ENCODE results near the gene SCFD1.

The SCFD1 gene

GRCh38 chr14:30725763-30726162 is 103.6 kb downstream of the SCFD1 start:
- no peaks in the 10 kb centered on the region for H3K27me3 ChIP-seq
- H3K36me3 ChIP-seq, result peaks cover 48% of the 10 kb centered on the region
- no peaks in the 10 kb centered on the region for H3K4me1 ChIP-seq (ENCODE audit: control insufficient read depth in 1 of 2, insufficient read depth in 1 of 2, low read depth in 1 of 2, low read length in 1 of 2)
- TF ChIP-seq, protein P1, sequence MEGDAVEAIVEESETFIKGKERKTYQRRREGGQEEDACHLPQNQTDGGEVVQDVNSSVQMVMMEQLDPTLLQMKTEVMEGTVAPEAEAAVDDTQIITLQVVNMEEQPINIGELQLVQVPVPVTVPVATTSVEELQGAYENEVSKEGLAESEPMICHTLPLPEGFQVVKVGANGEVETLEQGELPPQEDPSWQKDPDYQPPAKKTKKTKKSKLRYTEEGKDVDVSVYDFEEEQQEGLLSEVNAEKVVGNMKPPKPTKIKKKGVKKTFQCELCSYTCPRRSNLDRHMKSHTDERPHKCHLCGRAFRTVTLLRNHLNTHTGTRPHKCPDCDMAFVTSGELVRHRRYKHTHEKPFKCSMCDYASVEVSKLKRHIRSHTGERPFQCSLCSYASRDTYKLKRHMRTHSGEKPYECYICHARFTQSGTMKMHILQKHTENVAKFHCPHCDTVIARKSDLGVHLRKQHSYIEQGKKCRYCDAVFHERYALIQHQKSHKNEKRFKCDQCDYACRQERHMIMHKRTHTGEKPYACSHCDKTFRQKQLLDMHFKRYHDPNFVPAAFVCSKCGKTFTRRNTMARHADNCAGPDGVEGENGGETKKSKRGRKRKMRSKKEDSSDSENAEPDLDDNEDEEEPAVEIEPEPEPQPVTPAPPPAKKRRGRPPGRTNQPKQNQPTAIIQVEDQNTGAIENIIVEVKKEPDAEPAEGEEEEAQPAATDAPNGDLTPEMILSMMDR (IDR thresholded peaks at IDR 0.05), result no peak
- H3K27ac ChIP-seq, result no peak overlapping the region
- no peak overlapping the region for H3K4me3 ChIP-seq (ENCODE audit: low read depth in 1 of 2, low read length in 1 of 2)
- no peaks in the 10 kb centered on the region for H3K9me3 ChIP-seq

- Histone ChIP-seq H3K4me3 (ENCODE audit: low read depth in 1 of 2, low read length in 1 of 2) (no peak overlapping the region), H3K36me3 (peaks cover 43% of the 10 kb centered on the region), H3K4me1 (ENCODE audit: control insufficient read depth in 1 of 2, insufficient read depth in 1 of 2, low read depth in 1 of 2, low read length in 1 of 2) (no peaks in the 10 kb centered on the region), H3K27ac (no peak overlapping the region), H3K9me3 (no peaks in the 10 kb centered on the region), H3K27me3 (no peaks in the 10 kb centered on the region)
- TF ChIP-seq, protein P1 (IDR thresholded peaks at IDR 0.05), result no peak
Measured at GRCh38 chr14:30728471-30728870, 106.4 kb downstream of the SCFD1 start.

DNA sequence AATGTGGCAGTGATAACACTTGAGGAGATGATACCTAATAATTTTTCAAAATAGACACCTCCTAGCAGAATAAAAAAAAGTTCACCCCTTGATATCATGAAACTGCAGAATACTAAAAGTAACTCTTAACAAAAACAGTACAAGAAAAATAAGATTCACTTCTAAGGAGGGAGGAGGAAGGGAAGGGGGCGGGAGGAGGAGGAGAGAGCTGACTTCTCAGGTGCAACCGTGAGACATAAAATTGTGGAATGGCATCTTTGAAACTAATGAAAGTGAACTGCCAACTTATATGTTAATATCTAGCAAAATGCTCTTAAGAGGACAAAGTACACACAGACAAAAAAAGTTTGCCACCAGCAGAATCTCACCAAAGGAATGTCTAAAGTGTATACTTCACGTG is 115.8 kb downstream of the SCFD1 start:
- H3K9me3 ChIP-seq, result no peaks in the 10 kb centered on the region
- H3K27me3 ChIP-seq, result no peaks in the 10 kb centered on the region
- H3K4me3 ChIP-seq (ENCODE audit: low read depth in 1 of 2, low read length in 1 of 2), result no peak overlapping the region
- H3K27ac ChIP-seq, result no peak overlapping the region
- no peaks in the 10 kb centered on the region for H3K4me1 ChIP-seq (ENCODE audit: control insufficient read depth in 1 of 2, insufficient read depth in 1 of 2, low read depth in 1 of 2, low read length in 1 of 2)
- TF ChIP-seq, protein P1 (IDR thresholded peaks at IDR 0.05), result no peak
- H3K36me3 ChIP-seq, result peaks cover 42% of the 10 kb centered on the region

DNA sequence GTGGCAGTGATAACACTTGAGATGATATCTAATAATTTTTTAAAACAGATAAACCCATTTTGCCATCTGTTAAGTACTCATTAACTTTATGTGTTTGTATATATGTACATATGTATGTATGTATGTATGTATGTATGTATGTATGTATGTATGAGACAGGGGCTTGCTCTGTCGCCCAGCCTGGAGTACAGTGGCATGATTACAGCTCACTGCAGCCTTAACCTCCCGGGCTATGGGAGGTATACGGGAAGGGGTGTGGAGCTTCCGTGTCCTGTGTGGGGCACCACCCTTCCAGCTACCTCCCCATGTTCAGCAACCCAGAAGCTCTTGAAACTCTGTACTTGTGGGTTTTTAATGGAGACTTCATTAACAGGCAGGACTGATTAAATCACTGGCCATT is 116.9 kb downstream of the SCFD1 start:
- H3K27me3 ChIP-seq, result no peaks in the 10 kb centered on the region
- TF ChIP-seq, protein P1 (IDR thresholded peaks at IDR 0.05), result no peak
- H3K4me3 ChIP-seq (ENCODE audit: low read depth in 1 of 2, low read length in 1 of 2), result no peak overlapping the region
- H3K27ac ChIP-seq, result no peak overlapping the region
- H3K36me3 ChIP-seq, result peaks cover 32% of the 10 kb centered on the region
- no peaks in the 10 kb centered on the region for H3K4me1 ChIP-seq (ENCODE audit: control insufficient read depth in 1 of 2, insufficient read depth in 1 of 2, low read depth in 1 of 2, low read length in 1 of 2)
- H3K9me3 ChIP-seq, result no peaks in the 10 kb centered on the region

GRCh38 chr14:30748343-30748742 is 126.2 kb downstream of the SCFD1 start:
- TF ChIP-seq, protein P1 (IDR thresholded peaks at IDR 0.05), result no peak
- H3K9me3 ChIP-seq, result no peaks in the 10 kb centered on the region
- H3K27ac ChIP-seq, result no peak overlapping the region
- no peaks in the 10 kb centered on the region for H3K36me3 ChIP-seq
- H3K27me3 ChIP-seq, result no peaks in the 10 kb centered on the region
- H3K4me1 ChIP-seq (ENCODE audit: control insufficient read depth in 1 of 2, insufficient read depth in 1 of 2, low read depth in 1 of 2, low read length in 1 of 2), result no peaks in the 10 kb centered on the region
- no peak overlapping the region for H3K4me3 ChIP-seq (ENCODE audit: low read depth in 1 of 2, low read length in 1 of 2)

Measured in neutrophil (primary cell).